HL-60 (cell line): ENCODE data around the gene MSI2.

Experiments
- GABPA ChIP-seq: IDR thresholded peaks from 2 replicates; pipeline ENCODE4 v1.6.1; 2012; ENCODE audit warnings: low read depth
- POLR2AphosphoS5 ChIP-seq: IDR thresholded peaks from 2 replicates; pipeline ENCODE4 v1.6.1; 2012; ENCODE audit warnings: low read depth
- SPI1 ChIP-seq: IDR thresholded peaks from 2 replicates; pipeline ENCODE4 v1.6.1; 2012; ENCODE audit warnings: low read depth, mild to moderate bottlenecking, borderline replicate concordance
- TF ChIP-seq, protein P1 (sequence below): IDR thresholded peaks from one replicate; pipeline ENCODE4 v1.5.1; 2011; ENCODE audit warnings: low read length, control low read depth, inconsistent platforms; ENCODE audit not compliant: insufficient read depth
- TF ChIP-seq, protein P2 (sequence below): IDR thresholded peaks from 2 replicates; pipeline ENCODE4 v1.6.1; 2012; ENCODE audit warnings: low read depth; ENCODE audit not compliant: insufficient replicate concordance

DNA sequence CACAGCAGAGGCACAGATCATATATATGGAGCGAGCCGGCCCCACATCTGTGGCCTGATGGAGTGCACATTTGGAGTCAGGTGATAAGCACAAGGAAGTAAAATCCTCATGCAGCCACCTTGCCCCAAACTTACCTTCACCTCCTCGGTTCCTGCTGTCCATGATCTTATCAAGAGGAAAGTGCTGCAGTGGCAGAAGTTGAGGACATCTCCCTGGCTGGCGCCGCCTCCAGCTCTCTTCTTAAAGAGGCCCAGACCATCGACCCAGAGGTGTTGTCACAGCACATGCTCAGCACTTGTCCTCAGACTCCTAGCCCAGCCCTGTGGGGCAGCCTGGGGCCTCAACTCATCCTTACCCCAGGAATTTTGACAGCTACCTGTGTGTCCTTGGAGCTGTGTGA is 276.2 kb downstream of the MSI2 start:
- TF ChIP-seq GABPA (no peak), POLR2AphosphoS5 (no peak), SPI1 (no peak)
- TF ChIP-seq, protein P1, sequence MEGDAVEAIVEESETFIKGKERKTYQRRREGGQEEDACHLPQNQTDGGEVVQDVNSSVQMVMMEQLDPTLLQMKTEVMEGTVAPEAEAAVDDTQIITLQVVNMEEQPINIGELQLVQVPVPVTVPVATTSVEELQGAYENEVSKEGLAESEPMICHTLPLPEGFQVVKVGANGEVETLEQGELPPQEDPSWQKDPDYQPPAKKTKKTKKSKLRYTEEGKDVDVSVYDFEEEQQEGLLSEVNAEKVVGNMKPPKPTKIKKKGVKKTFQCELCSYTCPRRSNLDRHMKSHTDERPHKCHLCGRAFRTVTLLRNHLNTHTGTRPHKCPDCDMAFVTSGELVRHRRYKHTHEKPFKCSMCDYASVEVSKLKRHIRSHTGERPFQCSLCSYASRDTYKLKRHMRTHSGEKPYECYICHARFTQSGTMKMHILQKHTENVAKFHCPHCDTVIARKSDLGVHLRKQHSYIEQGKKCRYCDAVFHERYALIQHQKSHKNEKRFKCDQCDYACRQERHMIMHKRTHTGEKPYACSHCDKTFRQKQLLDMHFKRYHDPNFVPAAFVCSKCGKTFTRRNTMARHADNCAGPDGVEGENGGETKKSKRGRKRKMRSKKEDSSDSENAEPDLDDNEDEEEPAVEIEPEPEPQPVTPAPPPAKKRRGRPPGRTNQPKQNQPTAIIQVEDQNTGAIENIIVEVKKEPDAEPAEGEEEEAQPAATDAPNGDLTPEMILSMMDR, result no peak
- TF ChIP-seq, protein P2, sequence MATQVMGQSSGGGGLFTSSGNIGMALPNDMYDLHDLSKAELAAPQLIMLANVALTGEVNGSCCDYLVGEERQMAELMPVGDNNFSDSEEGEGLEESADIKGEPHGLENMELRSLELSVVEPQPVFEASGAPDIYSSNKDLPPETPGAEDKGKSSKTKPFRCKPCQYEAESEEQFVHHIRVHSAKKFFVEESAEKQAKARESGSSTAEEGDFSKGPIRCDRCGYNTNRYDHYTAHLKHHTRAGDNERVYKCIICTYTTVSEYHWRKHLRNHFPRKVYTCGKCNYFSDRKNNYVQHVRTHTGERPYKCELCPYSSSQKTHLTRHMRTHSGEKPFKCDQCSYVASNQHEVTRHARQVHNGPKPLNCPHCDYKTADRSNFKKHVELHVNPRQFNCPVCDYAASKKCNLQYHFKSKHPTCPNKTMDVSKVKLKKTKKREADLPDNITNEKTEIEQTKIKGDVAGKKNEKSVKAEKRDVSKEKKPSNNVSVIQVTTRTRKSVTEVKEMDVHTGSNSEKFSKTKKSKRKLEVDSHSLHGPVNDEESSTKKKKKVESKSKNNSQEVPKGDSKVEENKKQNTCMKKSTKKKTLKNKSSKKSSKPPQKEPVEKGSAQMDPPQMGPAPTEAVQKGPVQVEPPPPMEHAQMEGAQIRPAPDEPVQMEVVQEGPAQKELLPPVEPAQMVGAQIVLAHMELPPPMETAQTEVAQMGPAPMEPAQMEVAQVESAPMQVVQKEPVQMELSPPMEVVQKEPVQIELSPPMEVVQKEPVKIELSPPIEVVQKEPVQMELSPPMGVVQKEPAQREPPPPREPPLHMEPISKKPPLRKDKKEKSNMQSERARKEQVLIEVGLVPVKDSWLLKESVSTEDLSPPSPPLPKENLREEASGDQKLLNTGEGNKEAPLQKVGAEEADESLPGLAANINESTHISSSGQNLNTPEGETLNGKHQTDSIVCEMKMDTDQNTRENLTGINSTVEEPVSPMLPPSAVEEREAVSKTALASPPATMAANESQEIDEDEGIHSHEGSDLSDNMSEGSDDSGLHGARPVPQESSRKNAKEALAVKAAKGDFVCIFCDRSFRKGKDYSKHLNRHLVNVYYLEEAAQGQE, result no peak
